CD4-positive, alpha-beta T cell treated with Interferon gamma for 1 hour (primary cell): ENCODE data around the gene PILRA.
"Not testable (repeated sequence)": the region's sequence is repeated elsewhere in the genome, so short reads cannot be mapped to it uniquely, and the experiment has no call there.

ENCODE experiments used
- DNase-seq: peaks from one replicate; pipeline ENCODE4 v3.0.0-alpha.2; 2020

PILRA gene

DNA sequence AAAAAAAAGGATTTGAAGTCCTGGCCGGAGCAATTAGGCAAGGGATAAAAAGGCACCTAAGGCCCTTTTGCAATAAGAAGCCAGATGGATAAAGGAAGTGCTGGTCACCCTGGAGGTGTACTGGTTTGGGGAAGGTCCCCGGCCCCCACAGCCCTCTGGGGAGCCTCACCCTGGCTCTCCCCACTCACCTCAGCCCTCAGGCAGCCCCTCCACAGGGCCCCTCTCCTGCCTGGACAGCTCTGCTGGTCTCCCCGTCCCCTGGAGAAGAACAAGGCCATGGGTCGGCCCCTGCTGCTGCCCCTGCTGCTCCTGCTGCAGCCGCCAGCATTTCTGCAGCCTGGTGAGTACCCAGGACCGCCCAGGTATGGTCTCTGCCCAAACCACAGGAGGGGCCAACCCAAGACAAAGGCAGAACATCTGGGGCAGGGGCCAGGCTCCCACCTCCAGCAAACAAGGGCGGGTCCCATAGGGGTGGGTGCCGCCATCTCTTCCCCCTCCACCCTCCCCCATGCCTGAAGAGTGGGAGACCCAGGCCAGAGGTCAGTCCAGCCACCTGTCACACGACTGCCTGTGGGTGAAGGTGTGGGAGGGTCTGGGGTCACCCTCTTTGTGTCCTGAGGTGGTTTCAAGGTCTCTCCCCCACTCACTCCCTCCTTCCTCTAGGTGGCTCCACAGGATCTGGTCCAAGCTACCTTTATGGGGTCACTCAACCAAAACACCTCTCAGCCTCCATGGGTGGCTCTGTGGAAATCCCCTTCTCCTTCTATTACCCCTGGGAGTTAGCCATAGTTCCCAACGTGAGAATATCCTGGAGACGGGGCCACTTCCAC is 15.0 kb upstream of the PILRA start, which contains the start of gene PILRB:
Gene PILRB (plus strand): TSS at position 91 of the 830 bp plus-strand sequence. CDS start 186 bp downstream, at position 277.
- DNase-seq = no peak

DNA sequence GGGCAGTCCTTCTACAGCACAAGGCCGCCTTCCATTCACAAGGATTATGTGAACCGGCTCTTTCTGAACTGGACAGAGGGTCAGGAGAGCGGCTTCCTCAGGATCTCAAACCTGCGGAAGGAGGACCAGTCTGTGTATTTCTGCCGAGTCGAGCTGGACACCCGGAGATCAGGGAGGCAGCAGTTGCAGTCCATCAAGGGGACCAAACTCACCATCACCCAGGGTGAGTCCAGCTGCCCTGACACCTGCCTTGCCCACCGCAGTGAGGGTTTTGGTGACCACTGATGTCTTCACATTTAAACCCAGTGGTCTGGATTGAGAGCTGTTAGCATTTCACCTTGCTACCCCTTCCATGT is 14.5 kb upstream of the PILRA start:
- no peak for DNase-seq

DNA sequence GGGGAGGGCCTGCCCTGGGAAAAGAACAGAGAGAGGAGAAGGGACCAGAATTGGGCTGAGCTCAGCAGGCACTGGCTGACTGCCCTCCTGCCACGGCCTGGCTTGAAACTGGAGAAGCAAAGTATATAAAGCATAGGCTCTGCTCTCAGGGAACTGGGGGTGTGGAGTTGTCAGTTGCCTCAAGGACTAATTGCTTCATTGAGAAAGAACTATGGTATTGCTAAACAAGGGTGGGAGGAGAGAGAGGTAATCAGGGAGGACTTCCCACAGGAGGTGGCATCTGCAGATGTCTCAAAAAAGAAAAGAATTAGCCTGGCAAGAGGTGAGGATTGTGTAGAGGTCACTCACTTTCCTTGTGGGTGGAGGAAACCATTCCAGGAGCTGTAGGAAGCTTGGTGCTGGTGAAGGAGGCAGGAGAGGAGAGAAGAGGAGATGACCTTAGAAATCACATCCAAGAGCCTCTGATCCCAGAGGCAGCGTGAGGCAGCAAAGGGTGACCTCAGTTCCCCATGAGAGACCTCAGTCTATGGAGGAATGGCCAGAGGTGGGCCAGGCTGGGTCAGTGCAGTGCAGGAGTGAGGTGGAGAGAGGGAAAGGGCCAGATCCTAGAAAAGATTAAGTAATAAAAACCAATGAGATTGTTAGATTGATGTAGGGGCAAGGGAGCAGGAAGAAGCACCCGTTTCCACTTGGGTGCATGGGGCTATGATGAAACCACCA is 13.0 kb upstream of the PILRA start:
- DNase-seq = no peak

DNA sequence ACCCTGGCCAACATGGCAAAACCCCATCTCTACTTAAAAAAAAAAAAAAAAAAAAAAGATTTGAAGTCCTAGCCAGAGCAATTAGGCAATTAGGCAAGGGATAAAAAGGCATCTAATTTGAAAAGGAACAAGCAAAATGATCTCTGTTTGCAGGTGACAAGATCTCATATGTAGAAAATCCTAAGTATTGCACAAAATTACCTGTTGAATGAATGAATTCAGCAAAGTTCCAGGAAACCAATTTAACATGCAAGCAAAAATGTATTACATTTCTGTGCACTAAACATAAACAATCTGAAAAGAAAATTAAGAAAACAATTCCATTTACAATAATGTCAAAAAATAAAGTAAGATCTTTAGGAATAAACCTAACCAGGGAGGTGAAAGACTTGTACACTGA is 10.2 kb upstream of the PILRA start:
- no peak for DNase-seq

DNA sequence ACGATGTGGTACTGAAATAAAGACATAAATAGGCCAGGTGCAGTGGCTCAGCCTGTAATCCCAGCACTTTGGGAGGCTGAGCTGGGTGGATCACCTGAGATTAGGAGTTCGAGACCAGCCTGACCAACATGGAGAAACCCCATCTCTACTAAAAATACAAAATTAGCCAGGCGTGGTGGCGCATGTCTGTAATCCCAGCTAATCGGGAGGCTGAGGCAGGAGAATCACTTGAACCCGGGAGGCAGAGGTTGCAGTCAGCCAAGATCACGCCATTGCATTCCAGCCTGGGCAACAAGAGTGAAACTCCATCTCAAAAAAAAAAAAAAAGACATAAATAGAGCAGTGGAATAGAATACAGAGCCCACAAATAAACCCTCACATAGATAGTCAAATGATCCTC is 9.5 kb upstream of the PILRA start:
- DNase-seq = not testable (repeated sequence)

DNA sequence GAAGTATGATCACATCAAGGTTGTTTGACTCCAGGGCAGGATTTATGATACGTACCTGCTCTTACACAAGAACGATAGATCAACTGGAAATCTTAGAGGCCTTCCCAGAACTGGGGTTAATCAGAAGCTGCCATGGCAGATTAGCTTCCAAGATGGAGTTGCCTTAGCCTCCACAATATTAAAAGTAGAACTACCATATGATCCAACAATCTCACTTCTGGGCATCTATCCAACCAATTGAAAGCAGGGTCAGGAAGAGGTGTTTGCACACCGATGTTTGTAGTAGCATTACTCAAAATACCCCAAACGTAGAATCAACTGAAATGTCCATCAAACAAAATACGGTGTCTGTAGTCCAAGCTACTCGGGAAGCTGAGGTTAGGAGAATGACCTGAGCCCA is 8.8 kb upstream of the PILRA start:
- no peak for DNase-seq

DNA sequence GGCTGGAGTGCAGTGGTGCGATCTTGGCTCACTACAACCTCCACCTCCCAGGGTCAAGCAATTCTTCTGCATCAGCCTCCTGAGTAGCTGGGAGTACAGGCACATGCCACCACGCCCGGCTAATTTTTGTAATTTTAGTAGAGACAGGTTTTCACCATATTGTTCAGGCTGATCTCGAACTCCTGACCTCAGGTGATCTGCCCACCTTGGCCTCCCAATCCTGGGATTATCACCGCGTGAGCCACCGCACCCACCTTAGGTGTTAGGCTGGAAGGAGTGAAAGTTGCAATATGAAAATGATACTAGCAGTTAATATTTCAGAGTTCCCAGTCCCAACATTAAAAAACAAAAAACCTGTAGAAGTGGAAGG is 7.3 kb upstream of the PILRA start:
- DNase-seq = not testable (repeated sequence)

DNA sequence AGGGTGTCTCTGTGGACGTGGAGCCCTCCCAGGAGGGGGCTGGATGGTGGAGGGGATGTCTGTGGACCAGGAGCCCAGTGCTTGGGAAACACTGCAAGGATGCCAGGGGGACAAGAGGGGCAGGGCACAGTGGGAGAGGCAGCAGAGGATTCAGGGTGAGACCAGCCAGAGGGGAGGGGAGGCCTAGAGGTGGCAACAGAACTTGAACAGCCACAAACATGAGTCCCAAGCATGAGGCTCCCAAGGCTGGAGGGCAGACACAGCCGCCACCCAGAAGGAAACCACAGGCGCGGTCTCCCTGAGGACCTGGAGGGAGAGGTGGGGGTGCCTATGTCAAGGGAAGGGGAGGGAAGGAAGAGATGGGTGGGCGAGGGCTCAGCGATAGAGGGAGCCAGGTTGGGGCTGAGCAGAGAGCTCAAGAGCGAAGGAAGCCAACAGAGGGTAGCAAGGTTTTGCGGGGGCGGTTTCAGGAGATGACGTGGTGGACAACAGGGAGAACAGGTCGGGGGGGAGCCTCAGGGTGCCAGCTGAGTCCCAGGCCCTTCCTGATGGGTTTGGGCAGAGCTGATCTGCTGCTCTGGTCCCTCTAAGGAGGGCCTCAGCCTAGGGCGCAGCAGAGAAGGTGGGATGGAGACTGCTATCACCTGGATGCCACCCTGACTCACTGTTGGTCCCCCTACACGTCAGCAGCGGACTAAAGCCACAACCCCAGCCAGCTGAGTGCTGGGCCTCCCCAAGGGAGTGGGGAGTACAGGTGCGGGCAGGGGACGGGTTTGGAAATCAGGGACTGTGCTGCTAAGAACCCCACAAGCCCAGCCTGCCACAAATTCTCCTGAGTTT is 6.7 kb upstream of the PILRA start:
- no peak for DNase-seq

DNA sequence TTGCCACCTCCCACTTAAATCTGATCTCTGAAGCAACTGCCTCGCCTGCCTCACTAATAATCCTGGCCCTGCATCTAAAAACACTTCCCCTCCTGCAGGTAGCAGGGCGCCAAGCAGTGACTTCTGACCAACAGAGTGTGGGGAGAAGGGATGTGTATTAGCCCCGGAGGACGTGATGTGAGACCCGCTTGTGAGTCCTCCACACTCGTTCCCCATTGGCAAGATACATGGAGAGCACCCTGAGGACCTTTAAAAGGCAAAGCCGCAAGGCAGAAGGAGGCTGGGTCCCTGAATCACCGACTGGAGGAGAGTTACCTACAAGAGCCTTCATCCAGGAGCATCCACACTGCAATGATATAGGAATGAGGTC is 6.1 kb upstream of the PILRA start:
- no peak for DNase-seq

DNA sequence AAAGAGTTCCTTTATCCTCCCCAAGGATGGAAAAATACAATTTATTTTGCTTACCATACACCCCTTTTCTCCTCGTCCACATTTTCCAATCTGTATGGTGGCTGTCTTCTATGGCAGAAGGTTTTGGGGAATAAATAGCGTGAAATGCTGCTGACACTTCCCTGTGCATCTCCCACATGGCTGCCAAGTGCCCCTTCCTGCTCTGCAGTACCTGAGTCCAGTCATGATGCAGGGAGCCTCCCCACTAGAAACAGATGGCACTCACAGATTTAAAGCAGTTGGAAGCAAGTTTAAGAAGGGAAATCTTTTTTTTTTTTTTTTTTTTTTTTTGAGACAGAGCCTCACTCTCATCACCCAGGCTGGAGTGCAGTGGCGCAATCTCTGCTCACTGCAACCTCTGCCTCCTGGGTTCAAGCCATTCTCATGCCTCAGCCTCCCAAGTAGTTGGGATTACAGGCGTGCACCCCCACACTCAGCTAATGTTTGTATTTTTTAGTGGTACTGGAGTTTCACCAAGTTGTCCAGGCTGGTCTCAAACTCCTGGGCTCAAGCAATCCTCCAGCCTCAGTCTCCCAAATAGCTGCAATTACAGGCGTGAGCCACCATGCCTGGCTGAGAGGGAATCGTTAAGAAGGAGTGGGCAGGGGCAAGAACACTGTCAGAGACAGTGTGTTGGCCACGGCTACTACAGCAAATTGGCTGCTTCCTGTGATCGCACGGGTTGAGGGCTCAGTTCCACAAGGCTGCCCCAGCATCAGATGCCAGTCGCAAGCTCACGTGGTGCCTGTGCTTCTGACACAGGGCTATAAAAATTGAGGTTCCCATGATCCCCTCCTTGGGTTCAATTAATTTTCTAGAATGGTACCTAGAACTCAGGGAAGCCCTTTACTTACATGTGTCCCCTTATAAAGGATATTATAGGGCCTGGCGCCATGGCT is 5.3 kb upstream of the PILRA start:
- peak; percentile 66 for DNase-seq

DNA sequence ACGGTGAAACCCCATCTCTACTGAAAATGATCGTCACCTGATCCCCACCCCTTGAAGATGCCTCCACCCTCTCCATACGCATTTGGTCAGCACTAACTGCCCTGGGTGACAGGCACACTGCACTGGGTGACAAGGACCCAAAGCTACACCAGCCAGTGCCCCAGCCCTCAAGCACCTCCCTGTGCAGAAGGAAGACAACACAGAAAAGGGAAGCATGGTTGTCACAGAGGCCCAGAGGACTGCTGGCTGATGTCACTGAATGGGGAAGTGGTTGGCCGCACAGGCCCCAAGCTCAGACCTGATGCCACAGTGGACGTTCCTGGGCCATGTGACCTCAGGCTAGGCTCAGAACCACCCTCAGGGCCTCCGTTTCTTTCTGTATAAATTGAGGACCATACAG is 4.2 kb upstream of the PILRA start:
- DNase-seq = peak; percentile 89

DNA sequence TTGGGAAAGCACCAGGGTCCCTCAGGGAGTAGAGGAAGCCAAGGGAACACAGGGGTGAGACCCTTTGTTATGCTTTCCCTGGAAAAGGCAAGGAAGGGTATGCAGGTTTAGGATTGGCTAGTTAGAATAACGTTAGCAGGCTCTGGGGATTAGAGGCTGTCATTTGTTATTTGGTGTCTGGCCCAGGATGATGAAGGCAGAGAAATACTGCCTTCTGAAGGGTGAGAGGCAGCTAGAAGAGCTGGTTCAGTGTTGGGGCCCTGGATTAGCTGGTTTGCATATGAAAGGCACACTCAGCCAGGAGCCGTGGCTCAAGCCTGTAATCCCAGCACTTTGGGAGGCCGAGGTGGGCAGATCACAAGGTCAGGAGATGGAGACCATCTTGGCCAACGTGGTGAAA is 3.0 kb upstream of the PILRA start:
- DNase-seq = no peak

DNA sequence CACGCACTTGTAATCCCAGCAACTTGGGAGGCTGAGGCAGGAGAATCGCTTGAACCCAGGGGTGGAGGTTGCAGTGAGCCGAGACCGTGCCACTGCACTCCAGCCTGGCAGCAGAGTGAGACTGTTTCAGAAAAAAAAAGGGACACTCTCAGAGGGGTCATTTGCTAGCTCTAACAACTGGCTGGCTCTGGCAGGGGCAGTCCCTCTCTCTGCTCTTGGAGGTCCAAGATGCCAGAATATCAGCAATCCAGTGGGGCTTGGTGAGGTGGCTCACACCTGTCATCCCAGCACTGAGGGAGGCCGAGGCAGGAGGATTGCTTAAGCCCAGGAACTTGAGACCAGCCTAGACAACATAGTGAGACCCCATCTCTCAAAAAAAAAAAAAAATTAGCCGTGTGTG is 2.5 kb upstream of the PILRA start:
- no peak for DNase-seq

DNA sequence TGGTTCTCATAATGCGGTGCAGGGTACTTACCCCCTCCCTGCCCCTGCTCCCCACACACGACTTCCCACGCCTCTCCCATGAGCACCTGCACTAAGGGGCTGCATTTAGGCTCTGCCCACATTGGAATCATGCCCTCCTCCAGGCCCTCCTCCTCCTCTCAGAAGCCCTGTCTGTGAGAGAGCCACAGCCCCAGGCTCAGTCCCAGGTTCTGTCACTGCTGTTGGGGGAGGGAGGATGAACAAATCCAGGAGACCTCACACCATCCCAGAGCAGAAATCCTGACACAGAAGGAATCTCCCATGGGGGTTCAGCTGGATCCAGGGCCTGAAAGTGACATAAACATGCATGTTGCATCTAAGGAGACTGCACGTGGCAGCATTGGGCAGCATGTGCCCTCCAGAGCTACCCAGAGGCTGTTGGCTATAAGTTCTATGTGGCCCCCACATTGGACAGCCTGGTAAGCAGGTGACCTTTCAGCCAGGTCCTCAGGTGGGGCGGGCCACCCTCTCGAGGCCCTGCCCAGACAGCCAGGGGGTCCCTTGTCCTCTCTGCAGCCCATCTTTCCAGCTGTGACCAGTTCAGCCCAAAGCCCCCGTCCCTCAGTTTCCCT is 1.6 kb upstream of the PILRA start:
- no peak for DNase-seq

DNA sequence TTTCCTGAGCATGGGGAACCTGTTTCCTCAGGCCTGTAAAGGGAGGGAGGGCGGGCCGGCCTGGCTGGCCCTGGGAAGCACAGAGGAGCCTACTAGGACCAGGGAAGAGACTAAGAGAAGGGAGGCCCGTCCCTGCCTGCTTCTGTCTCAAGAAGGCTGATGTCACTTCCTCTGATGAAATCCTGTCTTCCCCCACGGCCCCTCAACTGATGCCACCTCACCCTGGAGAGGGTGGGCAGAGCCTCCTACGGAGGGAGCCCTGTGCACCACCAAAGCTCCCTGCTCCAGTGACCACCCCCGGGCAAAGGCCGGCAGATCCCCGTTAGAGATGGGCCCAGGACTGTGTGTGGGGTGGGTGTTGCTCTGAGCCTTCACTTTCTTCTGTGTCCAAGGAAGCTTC is 1.0 kb upstream of the PILRA start:
- peak; percentile 70 for DNase-seq

DNA sequence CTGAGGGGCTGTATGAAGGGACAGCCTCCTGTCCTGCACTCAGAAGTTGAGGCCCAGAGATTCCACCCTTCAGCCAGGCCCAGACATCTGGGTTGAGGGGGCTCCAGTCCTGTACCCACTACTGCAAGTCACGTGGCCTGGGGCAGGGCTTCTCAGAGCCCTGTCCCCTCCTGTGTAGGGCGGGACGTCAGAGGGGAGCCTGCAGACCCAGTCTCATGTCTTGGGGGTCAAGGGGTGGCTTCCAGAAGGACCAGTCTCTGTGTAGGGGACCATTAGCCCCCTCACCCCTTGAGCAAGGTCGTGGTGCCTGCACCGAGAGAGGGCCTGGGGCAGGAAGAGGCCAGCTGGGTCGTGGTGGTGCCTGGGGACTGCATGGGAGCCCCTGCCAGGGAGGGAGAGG is 593 bp upstream of the PILRA start:
- no peak for DNase-seq

DNA sequence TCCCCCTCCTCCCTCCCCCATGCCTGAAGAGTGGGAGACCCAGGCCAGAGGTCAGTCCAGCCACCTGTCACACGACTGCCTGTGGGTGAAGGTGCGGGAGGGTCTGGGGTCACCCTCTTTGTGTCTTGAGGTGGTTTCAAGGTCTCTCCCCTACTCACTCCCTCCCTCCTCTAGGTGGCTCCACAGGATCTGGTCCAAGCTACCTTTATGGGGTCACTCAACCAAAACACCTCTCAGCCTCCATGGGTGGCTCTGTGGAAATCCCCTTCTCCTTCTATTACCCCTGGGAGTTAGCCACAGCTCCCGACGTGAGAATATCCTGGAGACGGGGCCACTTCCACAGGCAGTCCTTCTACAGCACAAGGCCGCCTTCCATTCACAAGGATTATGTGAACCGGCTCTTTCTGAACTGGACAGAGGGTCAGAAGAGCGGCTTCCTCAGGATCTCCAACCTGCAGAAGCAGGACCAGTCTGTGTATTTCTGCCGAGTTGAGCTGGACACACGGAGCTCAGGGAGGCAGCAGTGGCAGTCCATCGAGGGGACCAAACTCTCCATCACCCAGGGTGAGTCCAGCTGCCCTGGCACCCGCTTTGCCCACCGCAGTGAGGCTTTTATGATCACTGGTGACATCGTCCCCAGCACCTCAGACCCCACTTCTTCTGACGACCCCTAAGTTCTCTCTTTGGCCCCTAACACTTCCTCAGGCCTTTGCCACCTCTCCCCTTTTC is 747 bp downstream of the PILRA start:
- not testable (repeated sequence) for DNase-seq

DNA sequence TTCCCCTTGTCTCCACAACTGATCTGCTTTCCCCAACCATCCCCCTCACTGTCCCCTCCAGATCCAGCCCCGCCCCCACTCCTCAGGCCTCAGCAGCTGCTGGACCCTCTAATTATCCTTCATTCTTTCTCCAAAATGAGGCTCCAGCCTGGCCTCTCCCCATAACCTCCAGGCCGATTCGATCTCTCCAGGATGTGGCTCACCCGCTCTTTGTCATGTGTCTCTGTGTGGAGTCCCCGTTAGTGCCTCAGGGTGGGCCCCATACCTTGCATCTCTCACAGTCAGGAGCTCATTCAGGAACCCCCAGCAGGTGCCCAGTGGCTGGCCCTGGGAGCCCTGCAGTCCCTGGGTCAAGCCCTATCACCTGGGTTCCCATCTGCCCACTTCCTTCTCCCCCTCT is 1.3 kb downstream of the PILRA start:
- no peak for DNase-seq

DNA sequence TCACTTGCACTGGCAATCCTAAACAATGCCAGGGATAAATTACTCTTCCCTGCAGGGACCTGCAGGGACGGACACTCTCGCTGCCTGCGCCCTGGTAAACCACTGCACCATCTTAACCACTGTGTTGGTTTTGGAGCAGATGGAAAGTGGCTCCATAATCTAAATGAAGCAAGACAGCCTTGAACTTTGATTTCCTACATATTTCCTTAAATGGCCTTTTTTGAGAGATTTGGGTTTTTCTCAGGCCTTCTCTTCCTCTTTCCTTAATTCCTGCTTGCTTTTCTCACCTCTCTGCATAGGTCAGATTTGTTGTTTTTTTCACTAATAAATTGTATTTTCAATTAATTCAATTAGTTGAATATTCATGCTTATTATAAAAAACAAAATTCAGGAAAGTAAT is 2.8 kb downstream of the PILRA start:
- no peak for DNase-seq

DNA sequence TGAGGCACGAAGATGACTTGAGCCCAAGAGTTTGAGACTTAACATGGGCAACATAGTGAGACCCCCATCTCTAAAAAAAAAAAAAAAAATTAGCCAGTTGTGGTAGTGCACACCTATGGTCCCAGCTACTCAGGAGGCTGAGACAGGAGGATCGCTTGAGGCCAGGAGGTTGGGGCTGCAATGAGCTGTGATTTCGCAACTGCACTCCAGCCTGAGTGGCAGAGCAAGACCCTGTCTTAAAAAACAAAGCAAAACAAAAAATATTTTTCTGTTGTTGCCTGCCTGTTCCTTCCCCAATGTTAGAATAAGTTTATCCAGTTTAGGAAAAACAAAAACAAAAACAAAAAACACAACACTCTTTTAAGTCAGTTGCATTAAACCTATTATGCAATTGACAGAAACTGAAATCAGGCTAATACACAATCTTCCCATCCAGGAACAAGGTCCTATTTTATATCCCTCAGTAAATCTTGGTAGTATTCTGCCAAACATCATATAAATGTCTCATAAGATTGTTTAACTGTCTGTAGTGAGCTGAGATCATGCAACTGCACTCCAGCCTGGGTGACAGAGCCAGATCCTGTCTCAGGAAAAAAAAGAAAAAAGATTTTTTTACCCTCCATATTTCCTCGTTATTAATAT is 4.9 kb downstream of the PILRA start:
- no peak for DNase-seq

DNA sequence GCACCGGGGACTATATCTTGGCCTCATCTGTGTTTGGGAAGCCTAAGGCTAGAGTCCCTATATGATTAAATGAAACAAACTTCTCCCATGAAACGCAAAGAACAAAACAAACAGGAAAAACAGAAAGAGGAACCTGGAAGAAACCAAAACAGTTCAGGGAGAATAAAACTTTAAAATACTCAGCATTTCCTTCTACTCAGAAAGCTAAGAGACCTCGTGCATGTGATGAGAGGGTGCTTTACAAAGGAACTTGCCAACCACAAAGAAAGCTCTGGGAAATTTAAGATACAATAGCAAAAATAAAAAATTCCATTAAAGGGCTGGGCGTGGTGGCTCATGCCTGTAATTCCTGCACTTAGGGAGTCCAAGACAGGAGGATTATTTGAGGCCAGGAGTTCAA is 6.9 kb downstream of the PILRA start:
- no peak for DNase-seq
